Astrocyte of the hippocampus (primary cell): ENCODE data around the gene TBC1D8.
A peak's percentile ranks its signal among the peaks of the same experiment; 100 is the strongest.

Experiments
- DNase-seq: peaks from one replicate; pipeline ENCODE4 v3.0.0; 2011; ENCODE audit warnings: low read depth, low spot score

The TBC1D8 gene

DNA sequence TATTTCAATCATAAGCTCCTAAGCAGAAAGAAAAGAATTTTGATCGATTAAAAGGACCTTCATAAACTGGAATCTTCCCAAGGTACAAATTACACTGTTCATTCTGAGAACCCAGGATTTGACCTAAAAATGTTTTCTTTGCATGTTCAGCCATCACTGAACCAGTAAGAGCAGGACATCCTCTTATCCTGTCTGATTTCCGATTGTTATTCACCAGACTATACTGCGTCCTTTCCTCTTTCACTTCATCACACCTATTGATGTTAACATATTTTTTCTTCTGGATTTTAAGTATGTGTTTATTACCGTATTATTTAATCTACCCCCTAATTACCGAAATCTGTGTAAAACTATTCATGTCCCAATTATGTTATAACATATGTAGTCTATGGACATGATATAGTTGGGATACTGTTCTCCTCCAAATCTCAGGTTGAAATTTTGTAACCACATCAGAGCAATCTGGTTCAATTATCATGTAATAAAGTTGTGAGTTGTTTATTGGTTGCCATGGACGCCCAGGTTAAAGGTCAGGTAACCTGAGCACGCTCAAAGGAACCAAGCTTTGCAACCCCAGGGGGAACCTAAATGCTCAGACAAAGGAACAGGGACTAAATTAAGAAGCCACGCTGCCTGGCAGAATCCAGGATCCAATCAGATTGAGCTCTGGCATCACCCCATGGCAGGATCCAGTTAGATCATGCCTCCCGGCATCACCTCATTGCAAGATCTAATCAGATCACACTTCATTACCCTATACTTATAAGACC is 11.6 kb upstream of the TBC1D8 start:
- no peak for DNase-seq

DNA sequence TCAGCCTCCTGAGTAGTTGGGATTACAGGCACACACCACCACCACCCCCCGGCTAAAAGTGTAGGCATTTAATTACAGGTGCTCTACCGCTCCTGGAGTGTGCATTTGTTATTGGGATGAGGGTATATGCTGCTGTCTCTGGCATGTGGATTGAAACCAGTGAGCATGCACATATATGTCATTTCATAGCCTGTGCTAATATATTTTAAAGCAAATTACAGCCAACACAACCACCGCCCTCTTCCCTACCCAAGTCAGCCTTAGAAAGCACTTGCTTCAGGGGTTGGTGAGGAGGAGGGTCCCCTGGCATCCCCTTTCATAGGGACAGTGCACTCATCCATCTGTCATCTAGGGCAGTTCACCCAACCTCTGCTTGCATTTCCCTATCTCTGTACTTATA is 10.5 kb upstream of the TBC1D8 start:
- DNase-seq: no peak

GRCh38 chr2:101160454-101160853 is 9.3 kb upstream of the TBC1D8 start:
- DNase-seq: peak; percentile 84

- DNase-seq: no peak
Observed at GRCh38 chr2:101159526-101159925, 8.3 kb upstream of the TBC1D8 start.

DNA sequence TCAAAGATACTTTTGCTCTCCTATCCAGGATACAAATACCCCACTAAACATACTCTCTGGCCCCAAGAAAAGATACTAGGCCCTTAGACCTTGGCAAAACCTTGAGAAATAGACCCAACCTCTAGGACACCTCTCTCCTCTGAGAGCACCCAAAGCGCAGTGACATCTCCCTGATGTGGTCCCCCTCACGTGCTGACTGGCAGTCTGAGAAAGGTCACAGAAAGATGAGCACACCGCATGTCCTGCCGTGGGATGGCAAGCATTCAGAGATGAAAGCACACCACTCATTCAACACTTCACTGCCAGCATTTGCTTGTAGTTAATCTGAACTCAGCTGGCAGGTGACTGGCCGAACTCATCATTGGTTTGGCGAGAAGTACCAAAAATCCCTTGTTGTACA is 6.1 kb upstream of the TBC1D8 start:
- DNase-seq: no peak

- no peak for DNase-seq
Observed at GRCh38 chr2:101153787-101154186, 2.6 kb upstream of the TBC1D8 start.

- no peak for DNase-seq
Observed at GRCh38 chr2:101153077-101153707, 2.0 kb upstream of the TBC1D8 start.

DNA sequence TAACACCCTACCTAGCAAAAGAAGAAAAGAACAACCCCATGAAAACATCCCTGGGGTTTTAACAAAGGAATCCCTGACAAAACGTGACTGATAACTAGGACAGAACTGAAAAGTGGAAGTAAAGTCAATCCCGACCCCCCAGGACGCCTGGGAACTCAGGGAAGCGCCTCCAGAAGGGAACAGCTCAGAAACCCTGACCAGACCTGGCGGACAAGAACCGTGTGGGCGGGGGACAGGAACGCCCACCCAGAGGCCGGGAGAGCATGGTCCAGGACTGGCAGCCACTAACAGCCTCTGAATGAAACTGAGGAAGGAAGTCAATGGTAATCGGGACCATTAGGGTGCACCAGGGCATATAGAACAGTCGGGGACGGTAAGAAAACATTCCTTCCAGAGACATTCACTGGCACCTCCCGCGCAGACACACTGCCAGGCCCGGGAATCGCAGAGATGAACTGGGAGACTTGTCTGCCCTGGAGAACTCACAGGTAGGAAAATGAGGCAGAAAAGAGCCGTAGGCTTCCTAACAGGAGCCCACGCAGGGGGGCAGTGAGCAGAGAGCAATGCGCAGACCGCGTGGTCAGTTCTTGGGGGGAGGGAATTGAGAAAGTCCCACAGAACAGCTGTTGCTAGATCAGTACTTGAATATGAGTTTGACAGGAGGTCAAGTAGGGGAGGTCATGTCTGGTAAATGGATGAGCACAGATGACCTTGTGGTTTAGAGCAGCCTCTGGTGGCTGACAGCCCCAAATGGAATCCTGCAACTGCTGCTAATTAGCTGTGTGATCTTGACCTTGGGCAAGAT is 1.3 kb upstream of the TBC1D8 start:
- peak; percentile 28 for DNase-seq

DNA sequence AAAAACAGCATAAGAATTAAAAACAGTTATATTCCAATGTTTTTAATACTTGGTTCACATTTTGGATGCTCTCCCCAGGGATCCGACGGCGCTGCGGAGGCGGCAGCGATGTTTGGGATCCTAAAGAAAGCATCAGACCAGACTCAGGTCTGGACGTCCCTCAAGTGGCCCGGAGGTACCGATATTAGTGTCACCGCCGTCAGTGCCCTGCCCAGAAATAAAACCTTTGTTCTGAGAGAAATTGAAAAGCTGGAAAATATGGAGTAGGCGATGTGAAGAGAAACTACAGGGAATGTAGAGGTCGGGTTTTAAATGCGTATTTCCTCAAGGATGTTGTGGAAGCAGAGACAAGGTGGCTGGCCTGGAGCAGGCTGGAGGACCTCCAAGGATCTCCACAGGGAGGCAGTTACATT is 683 bp upstream of the TBC1D8 start:
- no peak for DNase-seq

DNA sequence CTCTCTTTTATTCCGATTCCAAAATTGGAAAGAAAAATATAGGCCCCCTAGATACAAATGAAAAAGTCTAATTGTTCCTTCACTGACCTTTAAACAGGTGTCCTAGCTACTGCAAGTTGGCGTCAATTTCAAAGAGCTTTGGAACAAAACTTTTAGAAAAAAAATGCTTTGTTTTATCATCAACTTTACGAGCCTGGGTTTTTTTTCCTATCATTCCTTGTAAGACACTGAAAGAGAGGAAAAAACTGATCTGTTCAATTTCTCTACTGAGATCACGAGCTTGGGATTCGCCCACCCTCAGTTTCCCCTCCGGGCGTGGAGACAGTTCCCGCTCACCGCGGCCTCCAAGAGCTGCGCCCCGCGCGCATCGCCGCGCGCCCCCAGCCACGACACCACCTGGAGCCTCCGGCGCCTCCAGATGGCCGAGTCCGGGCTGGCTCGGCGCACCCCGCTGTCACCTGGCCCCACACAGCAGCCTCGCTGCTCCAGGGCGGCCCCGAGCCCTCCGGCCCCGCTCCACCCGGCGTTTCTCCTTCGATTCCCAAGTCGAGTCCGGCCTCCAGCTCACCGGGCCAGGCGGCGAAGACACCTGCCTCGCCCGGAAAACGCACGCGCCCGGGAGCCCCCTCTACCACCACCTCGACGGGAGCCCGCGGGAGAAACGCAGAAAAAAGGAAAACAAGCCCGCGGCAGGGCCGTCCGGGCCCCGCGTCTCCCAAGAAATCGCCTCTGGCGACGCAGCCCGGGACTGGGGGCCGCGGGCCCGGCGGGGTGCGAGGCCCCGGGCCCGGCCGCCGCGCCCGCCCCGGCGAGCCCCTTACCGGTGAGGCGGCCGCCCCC is 656 bp downstream of the TBC1D8 start:
- DNase-seq: peak; percentile 53

GRCh38 chr2:101149241-101150192 is 1.7 kb downstream of the TBC1D8 start:
- DNase-seq: no peak

DNA sequence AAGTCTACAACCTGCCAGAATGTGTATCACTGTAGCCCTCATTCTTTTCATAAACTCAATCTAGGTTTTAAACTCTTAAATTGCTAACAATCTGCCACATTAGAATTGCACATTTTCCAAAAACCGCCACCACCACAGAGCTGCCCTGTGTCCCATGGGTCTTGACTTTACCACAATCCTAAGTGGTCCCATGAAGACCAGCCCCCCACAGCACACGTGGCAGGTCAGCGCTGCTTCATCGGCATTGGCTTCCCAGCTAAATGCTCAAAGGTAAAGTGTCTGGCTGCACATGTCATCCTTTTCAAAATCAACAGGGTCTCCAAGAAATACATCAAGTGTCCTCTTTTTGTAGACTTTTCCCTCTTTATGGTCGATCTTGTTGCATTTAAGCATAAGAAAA is 2.4 kb downstream of the TBC1D8 start:
- no peak for DNase-seq

- DNase-seq: no peak
Observed at GRCh38 chr2:101147971-101148370, 3.2 kb downstream of the TBC1D8 start.

DNA sequence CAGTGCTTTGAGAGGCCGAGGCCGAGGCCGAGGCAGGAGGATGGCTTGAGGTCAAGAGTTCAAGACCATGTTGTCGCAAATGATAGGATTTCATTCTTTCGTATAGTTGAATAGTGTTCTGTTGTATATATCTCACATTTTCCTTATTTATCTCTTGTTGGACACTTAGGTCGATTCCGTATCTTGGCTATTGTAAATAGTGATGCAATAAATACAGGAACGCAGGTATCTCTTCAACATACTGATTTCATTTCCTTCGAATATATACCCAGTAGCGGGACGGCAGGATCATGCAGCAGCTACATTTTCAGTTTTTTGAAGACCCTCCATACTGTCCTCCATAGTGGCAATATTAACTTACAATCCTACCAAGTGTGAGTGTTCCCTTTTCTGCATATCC is 4.1 kb downstream of the TBC1D8 start:
- DNase-seq: no peak

DNA sequence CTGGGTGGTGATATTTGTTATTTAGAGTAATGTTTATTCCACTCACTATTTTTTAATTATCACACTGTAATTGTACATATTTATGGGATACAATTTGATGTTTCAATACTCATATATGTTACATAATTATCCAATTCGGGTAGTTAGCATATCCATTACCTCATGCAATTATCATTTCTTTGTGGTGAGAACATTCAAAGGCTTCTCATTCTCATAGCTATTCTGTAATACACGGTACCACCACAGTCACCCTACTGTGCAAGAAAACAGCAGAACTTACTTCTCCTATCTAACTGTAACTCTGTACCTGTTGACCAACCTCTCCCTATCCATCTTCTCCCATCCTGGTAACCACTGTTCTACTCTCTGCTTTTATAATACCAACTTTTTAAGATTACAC is 4.6 kb downstream of the TBC1D8 start:
- no peak for DNase-seq

DNA sequence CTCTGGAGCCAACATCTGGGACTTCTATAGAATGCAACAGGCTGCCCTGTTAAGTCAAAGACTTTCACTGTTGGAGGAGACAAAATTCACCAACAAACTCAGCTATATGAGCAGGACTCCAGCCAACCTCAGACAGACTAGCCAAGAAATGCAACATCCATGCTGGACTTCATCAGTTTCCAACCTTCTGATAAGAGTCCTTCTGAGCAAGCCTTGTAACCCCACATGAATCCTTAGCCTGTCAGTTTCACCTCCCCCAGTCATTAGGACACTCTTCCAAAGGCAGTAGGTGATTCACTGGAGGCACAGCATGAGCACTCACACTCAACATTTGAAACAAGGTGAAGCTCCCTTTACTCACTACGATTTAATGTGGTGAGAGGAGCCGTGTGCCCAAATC is 5.8 kb downstream of the TBC1D8 start:
- DNase-seq: peak; percentile 13

DNA sequence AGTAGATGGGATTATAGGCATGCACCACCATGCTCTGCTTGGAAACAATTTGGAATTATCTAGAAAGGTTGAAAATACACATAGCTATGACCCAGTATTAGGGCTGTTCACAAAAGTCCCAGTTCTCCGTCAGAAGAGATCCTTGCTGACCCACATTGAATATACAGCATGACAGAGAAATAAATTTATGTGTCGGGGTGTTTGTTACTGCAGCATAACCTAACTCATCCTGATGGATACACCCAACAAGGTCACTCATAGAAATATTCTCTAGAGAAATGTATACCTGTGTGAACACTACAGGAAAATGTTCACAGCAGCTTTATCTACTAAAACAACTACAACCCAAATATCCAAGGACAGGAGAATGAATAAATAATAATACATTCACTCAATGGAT is 9.0 kb downstream of the TBC1D8 start:
- DNase-seq: no peak

DNA sequence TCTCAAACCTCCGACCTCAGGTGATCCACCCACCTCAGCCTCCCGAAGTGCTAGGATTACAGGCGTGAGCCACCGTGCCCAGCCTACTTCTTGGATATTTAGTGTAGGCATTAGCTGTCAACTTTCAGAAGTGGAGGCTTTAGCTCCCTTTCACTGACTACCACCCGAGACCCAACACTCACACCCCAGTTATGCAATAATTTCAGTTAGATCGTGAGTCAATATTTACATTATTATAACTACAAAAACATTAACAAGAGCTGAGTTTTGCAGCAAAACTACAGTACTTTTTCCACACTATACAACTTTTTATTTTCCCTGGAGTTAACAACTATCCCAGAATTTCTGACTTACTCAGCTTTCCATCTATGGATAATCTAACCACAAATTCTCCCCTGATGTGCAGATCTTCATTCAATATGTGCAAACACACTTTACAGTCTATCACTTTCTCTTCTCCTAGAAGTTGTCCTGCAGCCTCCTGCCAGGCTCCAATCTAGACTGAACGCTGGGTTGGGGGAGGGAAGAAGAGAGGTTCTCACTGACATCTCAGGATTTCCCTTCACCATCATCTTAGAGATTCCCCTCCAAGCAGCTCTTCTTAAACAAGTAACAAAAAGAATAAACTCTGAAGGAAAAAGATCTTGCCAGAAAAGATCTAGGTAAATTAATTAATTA is 10.1 kb downstream of the TBC1D8 start:
- DNase-seq: no peak

- no peak for DNase-seq
Observed at GRCh38 chr2:101140237-101140636, 10.9 kb downstream of the TBC1D8 start.

GRCh38 chr2:101139495-101139894 is 11.7 kb downstream of the TBC1D8 start:
- no peak for DNase-seq
